Skin of body (tissue), 2 donors: ENCODE measurements around the gene ADORA2A. TPM values are rescaled to one million over a fixed set of nuclear protein-coding genes. Genes with fewer than 3 reads are reported as not detected.

Experiments used
- DNase-seq: peaks from one replicate; lab custom pipeline; 2025; lab: John Stamatoyannopoulos, UW
- total RNA-seq: library from RNA; depleted of rRNA; stranded (reverse); fragments of >200 nt; gene quantifications from one replicate; pipeline ENCODE4 v1.2.3, GENCODE V29; 2014

ADORA2A gene
- total RNA-seq = 2.7 TPM

DNA sequence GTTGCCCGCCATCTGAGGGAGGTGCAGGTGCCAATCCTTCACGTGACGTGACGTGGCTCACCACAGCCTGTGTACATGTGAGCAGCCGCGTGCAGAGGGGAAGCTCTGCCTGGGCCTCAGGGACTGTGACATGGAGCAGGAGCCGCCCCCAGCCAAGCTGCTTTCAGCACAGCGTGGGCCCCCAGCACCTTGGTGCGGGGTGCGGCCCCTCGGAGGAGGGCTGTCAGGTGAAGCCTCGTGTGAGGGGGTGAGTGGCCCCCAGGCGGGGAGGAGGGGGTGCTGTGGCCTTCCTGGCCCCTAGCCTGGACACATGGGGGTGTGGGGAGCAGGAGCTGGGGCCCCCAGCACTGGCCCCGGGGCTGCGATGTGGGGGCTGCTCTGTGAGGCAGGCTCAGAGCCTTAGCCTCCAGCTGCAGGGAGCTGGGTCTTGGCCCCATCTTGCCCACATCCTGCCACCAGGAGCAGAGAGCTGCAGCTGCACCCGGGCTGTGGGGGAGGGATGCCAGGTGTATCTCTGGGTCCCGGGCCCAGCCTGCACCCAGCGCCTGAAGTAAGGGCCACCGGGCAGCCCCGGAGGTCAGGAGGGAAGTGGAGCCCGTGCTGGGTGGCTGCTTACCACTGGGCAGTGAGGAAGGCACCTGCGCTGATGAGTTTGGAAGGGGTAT, at the start of gene ADORA2A:
Gene ADORA2A (plus strand): TSS at position 100 of the 665 bp plus-strand sequence. CDS start 5,806 bp downstream, outside the sequence.
- DNase-seq = no peak

DNA sequence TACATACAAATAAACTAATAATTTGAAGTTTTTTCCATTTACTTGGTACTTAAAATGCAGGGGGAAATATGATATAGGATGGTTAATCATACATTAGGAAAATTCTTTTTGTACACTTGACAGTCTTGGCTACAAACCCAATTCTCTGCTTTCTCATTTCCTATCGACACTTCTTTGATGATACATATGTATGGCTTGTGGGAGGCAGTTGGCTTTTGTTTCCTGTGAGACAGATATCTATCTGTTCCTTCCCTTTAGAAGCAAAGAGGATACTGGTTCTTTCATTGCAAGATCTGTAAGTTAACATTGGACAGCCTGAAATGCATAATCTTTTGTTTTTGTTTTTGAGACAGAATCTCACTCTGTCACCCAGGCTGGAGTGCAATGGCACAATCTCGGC, 47.9 kb upstream of the ADORA2A start:
- DNase-seq = no peak

GRCh38 chr22:24380220-24380904, 47.0 kb upstream of the ADORA2A start:
- no peak for DNase-seq

DNA sequence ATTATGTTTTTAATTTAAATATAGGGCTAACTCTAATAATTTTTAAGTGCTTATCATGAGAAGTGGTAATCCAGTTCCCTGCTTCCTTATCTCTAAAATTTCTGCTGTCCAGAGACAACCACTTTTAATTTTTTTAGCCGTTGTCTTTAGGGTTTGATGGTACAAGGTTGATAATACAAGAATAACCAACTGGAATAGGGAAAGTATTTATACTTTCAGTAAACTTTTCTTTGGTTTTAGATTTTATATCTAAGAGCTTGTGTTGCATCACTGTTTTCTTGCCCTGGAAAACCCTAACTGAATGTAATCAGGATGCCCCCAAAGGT, 46.5 kb upstream of the ADORA2A start:
- no peak for DNase-seq

DNA sequence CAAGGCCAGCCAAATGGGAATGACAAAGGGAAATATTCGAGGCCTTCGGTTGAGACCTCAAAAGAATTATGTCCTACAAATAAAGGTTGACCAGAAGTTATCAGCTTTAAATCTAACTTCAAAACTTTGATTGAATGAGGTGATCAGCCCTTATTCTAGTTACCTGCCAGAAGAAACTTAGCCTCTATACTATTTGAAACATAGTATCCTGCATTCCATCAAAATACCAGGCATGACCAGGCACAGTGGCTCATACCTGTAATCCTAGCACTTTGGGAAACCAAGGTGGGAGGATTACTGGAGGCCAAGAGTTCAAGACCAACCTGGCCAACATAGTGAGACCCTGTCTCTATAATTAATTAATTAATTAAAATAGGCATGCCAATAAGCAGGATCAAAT, 44.3 kb upstream of the ADORA2A start:
- DNase-seq = no peak

DNA sequence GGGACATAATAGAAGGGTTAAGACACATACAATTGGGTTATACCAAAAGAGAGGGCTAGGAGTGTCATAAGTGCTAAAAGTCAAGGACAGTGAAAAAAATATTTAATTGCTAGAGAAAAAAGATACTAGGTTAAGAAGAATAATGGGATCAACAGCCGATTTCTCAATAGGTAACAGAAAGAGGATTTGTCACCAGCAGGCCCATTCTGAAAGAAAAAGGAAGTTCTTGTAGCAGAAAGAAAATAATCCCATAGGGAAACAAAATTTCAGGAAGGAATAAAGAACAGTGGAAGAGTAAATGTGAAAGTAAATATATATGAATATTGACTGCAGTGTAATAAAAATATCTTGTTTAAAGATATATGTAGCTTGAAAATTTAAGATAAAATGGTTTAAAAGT, 43.3 kb upstream of the ADORA2A start:
- no peak for DNase-seq

DNA sequence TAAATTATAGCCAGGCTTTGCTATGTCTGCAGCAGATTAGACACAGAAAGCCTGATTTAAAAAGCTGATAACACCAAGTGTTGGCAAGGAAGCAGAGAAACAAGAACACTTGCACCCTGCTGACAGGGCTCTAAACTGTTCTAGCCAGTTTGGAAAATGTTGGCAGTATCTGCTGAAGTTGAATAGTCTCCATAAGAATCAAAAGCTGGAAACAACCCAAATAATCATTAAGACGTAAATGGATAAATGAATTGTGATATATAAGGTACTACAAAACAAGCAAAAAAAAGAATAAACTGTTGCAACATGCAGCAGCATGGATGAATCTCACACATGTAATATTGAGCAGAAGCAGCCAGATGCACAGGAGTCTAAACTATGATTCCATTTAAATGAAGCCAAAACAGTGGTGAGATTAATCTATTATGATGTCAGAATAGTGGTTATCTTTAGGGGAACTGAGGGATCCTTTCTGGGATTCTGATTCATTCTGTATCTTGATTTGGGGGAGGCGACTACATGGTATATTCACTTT, 40.4 kb upstream of the ADORA2A start:
- no peak for DNase-seq

- DNase-seq = no peak
Observed at GRCh38 chr22:24389680-24390079, 37.7 kb upstream of the ADORA2A start.

DNA sequence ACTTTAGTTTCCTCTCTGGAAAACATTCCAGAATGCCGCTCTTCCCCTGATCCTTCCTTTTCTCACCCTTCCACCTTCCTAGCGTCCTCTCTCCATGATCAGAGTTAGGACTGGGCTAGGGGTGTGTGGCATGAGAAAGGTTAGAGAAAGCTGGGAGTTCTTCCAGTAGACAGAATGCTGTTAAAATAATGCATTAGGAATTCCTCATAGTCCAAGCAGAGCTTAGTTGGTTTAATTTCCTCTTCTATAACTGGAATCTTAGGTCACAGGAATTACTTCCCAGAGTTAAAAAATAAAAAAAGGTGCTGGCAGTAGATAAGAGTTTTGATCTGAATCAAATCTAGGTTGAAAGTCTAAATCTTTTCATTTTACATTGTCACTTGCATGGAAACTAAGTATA, 37.2 kb upstream of the ADORA2A start:
- DNase-seq = no peak

- peak; percentile 36 for DNase-seq
Observed at GRCh38 chr22:24390576-24390975, 36.8 kb upstream of the ADORA2A start.

- no peak for DNase-seq
Observed at GRCh38 chr22:24391836-24392217, 35.6 kb upstream of the ADORA2A start.

- DNase-seq = no peak
Observed at GRCh38 chr22:24392218-24392931, 35.0 kb upstream of the ADORA2A start.

DNA sequence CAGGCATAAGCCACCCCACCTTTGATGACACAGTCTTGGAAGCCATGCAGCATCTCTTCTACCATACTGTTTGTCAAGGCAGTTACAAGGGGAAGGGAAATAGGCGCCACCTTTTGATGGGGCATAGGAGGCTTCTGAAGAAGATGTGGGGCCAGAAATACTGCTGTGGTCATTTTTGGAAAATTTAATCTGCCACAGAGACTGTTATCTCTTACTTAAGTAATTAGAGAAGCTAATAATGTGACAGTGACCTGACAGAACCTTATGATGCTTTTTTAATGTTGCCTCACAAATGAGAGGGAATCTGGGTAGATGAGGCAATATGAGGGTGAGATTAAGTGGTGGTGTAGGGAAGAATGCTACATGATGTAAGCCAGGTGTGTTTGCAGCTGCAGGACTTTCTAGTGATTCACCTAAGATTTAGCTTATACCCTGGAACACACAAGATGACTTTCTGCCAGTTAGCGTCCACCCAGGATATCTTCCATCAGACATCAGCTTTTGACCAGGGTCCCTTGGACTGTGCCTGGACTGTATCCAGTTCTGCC, 34.3 kb upstream of the ADORA2A start:
- no peak for DNase-seq

GRCh38 chr22:24393848-24394247, 33.6 kb upstream of the ADORA2A start:
- DNase-seq = no peak

- no peak for DNase-seq
Observed at GRCh38 chr22:24394254-24394653, 33.1 kb upstream of the ADORA2A start.

- no peak for DNase-seq
Observed at GRCh38 chr22:24398409-24398808, 29.0 kb upstream of the ADORA2A start.

- DNase-seq = no peak
Observed at GRCh38 chr22:24400034-24400725, 27.2 kb upstream of the ADORA2A start.

DNA sequence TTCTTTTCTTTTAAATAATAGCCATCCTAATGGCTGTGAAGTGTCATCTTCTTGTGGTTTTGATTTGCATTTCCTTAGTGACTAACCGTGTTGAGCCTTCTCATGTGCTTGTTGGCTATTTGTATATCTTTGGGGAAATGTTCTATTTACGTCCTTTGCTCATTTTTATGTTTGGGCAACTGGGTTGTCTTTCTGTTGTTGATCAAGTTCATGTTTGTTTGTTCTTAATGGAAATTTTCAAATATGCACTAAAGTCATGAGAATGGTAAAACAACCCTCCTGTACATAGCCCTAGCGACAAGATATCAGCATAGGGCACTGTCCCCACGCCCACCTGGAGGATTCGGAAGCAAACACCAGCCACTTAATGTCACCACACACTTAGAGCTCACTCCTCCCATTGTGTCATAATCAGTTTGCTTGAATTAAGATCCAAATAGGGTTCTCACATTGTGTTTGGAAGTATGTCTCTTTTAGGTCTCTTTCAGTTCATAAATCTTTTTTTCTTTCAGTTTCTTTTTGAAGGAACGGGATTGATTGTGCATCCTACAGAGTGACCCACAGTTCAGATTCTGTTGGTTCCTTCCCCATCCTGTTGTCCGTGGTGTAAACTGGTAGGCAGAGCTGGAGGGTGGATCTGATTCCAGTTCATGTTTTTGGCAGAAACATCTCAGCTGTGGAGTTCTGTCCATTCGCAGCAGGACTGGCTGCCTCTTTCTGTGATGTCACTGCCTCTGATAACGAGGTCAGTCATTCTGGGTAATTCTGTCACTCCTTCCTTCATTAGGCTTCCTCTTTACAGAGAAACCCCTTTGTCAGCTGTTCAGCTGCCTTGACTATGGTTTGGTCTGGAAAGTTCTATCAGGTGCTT, 26.4 kb upstream of the ADORA2A start:
- DNase-seq = no peak

DNA sequence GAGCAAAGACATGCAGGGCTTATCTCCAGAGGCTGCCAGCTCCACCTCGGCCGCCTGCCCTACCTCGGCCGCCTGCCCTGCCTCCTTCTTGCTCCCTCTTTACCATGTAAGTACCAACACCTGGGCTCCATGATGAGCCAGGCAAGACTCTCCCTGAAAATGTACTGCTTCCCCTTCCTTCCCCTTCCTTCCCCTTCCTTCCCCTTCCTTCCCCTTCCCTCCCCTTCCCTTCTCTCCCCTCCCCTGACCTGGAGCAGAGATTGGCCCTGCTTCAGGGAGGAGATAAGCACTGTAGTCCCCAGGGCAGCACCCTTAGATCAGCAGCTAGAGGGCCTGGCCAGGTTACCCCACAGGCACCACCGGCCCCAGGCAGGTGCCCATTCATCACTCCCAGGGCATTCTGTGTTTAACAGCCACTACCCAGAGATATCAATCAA, 25.4 kb upstream of the ADORA2A start:
- DNase-seq = no peak

DNA sequence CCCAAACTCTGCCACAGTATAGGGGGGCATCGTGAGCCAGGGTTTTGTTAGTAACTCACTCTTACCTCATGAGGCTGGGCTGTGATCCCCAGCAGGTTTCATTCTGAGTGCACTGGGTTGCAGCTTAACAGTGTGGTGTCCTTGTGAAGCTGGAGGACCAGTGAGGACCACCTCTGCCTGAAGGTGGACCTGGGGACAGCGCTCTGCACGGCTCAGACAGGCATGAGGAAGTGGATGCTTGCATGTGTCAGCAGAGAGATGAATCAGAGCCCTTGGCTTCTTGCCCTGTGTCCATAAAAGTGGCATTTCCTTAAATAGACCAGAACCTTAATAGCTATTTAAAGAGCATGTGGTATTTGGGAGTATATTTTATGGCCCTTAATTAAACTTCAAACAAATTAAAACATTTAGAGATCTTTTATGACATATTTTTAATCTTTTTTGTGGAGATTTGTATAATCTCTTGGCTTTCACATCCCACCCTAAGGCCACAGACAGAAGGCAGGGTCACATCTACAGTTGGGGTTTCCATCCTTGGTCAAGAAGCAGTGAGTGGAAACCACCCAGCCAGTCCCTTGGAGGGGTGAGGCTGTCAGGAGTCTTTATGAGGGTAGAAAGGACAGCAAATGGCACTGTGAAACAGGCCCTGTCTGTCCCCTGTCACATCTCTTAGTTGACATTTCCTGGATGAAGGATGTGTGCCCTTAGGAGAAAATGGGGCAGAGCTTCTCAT, 24.8 kb upstream of the ADORA2A start:
- peak; percentile 47 for DNase-seq
